ENCODE results near the gene PRKAG3.
A peak's percentile ranks its signal among the peaks of the same experiment; 100 is the strongest.
"Not testable (repeated sequence)": the region's sequence is repeated elsewhere in the genome, so short reads cannot be mapped to it uniquely, and the experiment has no call there.

PRKAG3 gene

GRCh38 chr2:218852911-218853667 is 21.5 kb upstream of the PRKAG3 start:
- no peak overlapping the region for H3K27ac ChIP-seq (ENCODE audit: low read depth, low read length)
- H4K8ac ChIP-seq (ENCODE audit: low read depth, low read length): no peak overlapping the region
- H3K36me3 ChIP-seq (ENCODE audit: control insufficient read depth, insufficient read depth, low read length): no peaks in the 10 kb centered on the region
- H3K79me1 ChIP-seq (ENCODE audit: low read length): no peaks in the 10 kb centered on the region
- H3K79me2 ChIP-seq (ENCODE audit: control insufficient read depth, insufficient read depth, low read length): no peaks in the 10 kb centered on the region
- no peak overlapping the region for H4K5ac ChIP-seq (ENCODE audit: low read length)
- peak overlapping the region; percentile 20 for H3K9ac ChIP-seq (ENCODE audit: low read length)
- H2AK5ac ChIP-seq (ENCODE audit: low read length): no peak overlapping the region
- peaks cover 17% of the 10 kb centered on the region for H3K27me3 ChIP-seq (ENCODE audit: insufficient read depth, low read length, poor library complexity)
- H3K56ac ChIP-seq (ENCODE audit: low read length): peak overlapping the region; percentile 53
- H3K18ac ChIP-seq (ENCODE audit: low read length): no peak overlapping the region
- peak; percentile 82 for DNase-seq
- H3K4me3 ChIP-seq (ENCODE audit: low read length): no peak overlapping the region
- peak overlapping the region; percentile 10 for H3K4me2 ChIP-seq (ENCODE audit: low read length)
- peaks cover 14% of the 10 kb centered on the region for H3K4me1 ChIP-seq (ENCODE audit: control insufficient read depth, low read depth, low read length)
- no peak overlapping the region for H3K4ac ChIP-seq (ENCODE audit: low read depth, low read length)
- H2BK120ac ChIP-seq (ENCODE audit: low read depth, low read length): no peak overlapping the region
- no CpG with 5 or more reads among the region's 16 CpGs for WGBS (ENCODE audit: extremely low coverage, insufficient coverage, low lambda C conversion rate)
- no peak overlapping the region for H2BK5ac ChIP-seq (ENCODE audit: low read length)
- no peak overlapping the region for H2BK15ac ChIP-seq (replicated peaks; ENCODE audit: low read depth)
- H3K23ac ChIP-seq (ENCODE audit: low read length): no peak overlapping the region

DNA sequence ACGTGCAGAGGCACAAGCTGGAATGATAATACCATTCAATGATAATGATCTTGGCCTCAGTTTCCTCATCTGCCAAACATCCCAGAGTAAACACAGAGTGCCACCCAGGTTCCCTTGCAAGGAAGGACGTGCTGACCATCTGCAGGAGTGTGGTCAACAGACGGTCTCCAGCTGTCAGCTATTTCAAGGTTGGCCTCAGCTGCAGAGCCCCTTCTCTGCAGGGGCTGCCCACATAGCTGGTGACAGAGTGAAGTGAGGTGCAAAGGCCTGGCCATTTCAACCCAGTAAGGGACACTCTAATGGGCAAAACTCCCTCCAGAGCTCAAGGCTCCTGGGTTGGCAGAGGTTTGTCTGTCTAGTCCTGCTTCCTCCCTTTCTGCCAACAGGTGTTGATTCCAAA is 19.7 kb upstream of the PRKAG3 start:
- Histone ChIP-seq H2AK5ac (ENCODE audit: low read length) (no peak overlapping the region), H3K23ac (ENCODE audit: low read length) (no peak overlapping the region), H3K4me1 (ENCODE audit: control insufficient read depth, low read depth, low read length) (peaks cover 10% of the 10 kb centered on the region), H2BK5ac (ENCODE audit: low read length) (no peak overlapping the region), H3K18ac (ENCODE audit: low read length) (no peak overlapping the region), H3K4ac (ENCODE audit: low read depth, low read length) (no peak overlapping the region), H3K36me3 (ENCODE audit: control insufficient read depth, insufficient read depth, low read length) (no peaks in the 10 kb centered on the region), H2BK120ac (ENCODE audit: low read depth, low read length) (no peak overlapping the region), H3K27ac (ENCODE audit: low read depth, low read length) (no peak overlapping the region), H4K5ac (ENCODE audit: low read length) (no peak overlapping the region), H2BK15ac (replicated peaks; ENCODE audit: low read depth) (no peak overlapping the region), H3K9ac (ENCODE audit: low read length) (no peak overlapping the region), H3K27me3 (ENCODE audit: insufficient read depth, low read length, poor library complexity) (peaks cover 9% of the 10 kb centered on the region), H3K79me1 (ENCODE audit: low read length) (no peaks in the 10 kb centered on the region), H4K8ac (ENCODE audit: low read depth, low read length) (no peak overlapping the region), H3K79me2 (ENCODE audit: control insufficient read depth, insufficient read depth, low read length) (no peaks in the 10 kb centered on the region), H3K56ac (ENCODE audit: low read length) (no peak overlapping the region), H3K4me2 (ENCODE audit: low read length) (no peak overlapping the region), H3K4me3 (ENCODE audit: low read length) (no peak overlapping the region)
- no CpG with 5 or more reads among the region's 3 CpGs for WGBS (ENCODE audit: extremely low coverage, insufficient coverage, low lambda C conversion rate)
- DNase-seq: no peak

- Histone ChIP-seq H3K4me3 (ENCODE audit: low read length) (no peak overlapping the region), H3K27ac (ENCODE audit: low read depth, low read length) (no peak overlapping the region), H3K79me2 (ENCODE audit: control insufficient read depth, insufficient read depth, low read length) (no peaks in the 10 kb centered on the region), H2AK5ac (ENCODE audit: low read length) (no peak overlapping the region), H2BK120ac (ENCODE audit: low read depth, low read length) (no peak overlapping the region), H4K8ac (ENCODE audit: low read depth, low read length) (no peak overlapping the region), H4K5ac (ENCODE audit: low read length) (no peak overlapping the region), H3K9ac (ENCODE audit: low read length) (no peak overlapping the region), H2BK5ac (ENCODE audit: low read length) (no peak overlapping the region), H3K27me3 (ENCODE audit: insufficient read depth, low read length, poor library complexity) (peaks cover 9% of the 10 kb centered on the region), H3K4me2 (ENCODE audit: low read length) (no peak overlapping the region), H3K4ac (ENCODE audit: low read depth, low read length) (no peak overlapping the region), H2BK15ac (replicated peaks; ENCODE audit: low read depth) (no peak overlapping the region), H3K23ac (ENCODE audit: low read length) (no peak overlapping the region), H3K79me1 (ENCODE audit: low read length) (no peaks in the 10 kb centered on the region), H3K4me1 (ENCODE audit: control insufficient read depth, low read depth, low read length) (peaks cover 6% of the 10 kb centered on the region), H3K18ac (ENCODE audit: low read length) (no peak overlapping the region), H3K56ac (ENCODE audit: low read length) (no peak overlapping the region), H3K36me3 (ENCODE audit: control insufficient read depth, insufficient read depth, low read length) (no peaks in the 10 kb centered on the region)
- DNase-seq: no peak
- WGBS (ENCODE audit: extremely low coverage, insufficient coverage, low lambda C conversion rate): no CpG with 5 or more reads among the region's 2 CpGs
Observed at GRCh38 chr2:218850796-218851195, 19.2 kb upstream of the PRKAG3 start.

DNA sequence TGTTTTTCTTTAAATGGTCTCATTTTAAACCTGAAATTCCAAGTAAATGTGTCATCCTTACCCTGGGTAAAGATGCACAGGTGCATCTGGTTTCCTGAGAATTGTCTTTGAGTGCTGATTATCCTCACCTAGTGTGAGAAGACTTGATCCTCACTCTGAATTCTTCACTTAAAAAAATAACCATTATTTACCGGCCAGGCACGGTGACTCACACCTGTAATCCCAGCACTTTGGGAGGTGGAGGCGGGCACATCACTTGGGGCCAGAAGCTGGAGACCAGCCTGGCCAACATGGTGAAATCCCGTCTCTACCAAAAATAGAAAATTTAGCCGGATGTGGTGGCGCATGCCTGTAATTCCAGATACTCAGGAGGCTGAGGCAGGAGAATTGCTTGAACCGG is 18.1 kb upstream of the PRKAG3 start:
- H3K27ac ChIP-seq (ENCODE audit: low read depth, low read length): no peak overlapping the region
- no peak overlapping the region for H3K4ac ChIP-seq (ENCODE audit: low read depth, low read length)
- H4K5ac ChIP-seq (ENCODE audit: low read length): no peak overlapping the region
- H2BK15ac ChIP-seq (replicated peaks; ENCODE audit: low read depth): no peak overlapping the region
- no peak overlapping the region for H4K8ac ChIP-seq (ENCODE audit: low read depth, low read length)
- H3K27me3 ChIP-seq (ENCODE audit: insufficient read depth, low read length, poor library complexity): peaks cover 5% of the 10 kb centered on the region
- H3K18ac ChIP-seq (ENCODE audit: low read length): no peak overlapping the region
- no peak overlapping the region for H3K56ac ChIP-seq (ENCODE audit: low read length)
- no peak overlapping the region for H3K23ac ChIP-seq (ENCODE audit: low read length)
- H2BK120ac ChIP-seq (ENCODE audit: low read depth, low read length): no peak overlapping the region
- H2AK5ac ChIP-seq (ENCODE audit: low read length): no peak overlapping the region
- H3K4me1 ChIP-seq (ENCODE audit: control insufficient read depth, low read depth, low read length): peaks cover 3% of the 10 kb centered on the region
- H2BK5ac ChIP-seq (ENCODE audit: low read length): no peak overlapping the region
- no peak for DNase-seq
- H3K79me1 ChIP-seq (ENCODE audit: low read length): no peaks in the 10 kb centered on the region
- no peaks in the 10 kb centered on the region for H3K36me3 ChIP-seq (ENCODE audit: control insufficient read depth, insufficient read depth, low read length)
- no peak overlapping the region for H3K4me2 ChIP-seq (ENCODE audit: low read length)
- H3K4me3 ChIP-seq (ENCODE audit: low read length): no peak overlapping the region
- H3K79me2 ChIP-seq (ENCODE audit: control insufficient read depth, insufficient read depth, low read length): no peaks in the 10 kb centered on the region
- no CpG with 5 or more reads among the region's 7 CpGs for WGBS (ENCODE audit: extremely low coverage, insufficient coverage, low lambda C conversion rate)
- no peak overlapping the region for H3K9ac ChIP-seq (ENCODE audit: low read length)

- H3K4me2 ChIP-seq (ENCODE audit: low read length); H3K79me1 ChIP-seq (ENCODE audit: low read length); H3K36me3 ChIP-seq (ENCODE audit: control insufficient read depth, insufficient read depth, low read length): not testable (repeated sequence)
Observed at GRCh38 chr2:218846963-218847362, 15.4 kb upstream of the PRKAG3 start.

DNA sequence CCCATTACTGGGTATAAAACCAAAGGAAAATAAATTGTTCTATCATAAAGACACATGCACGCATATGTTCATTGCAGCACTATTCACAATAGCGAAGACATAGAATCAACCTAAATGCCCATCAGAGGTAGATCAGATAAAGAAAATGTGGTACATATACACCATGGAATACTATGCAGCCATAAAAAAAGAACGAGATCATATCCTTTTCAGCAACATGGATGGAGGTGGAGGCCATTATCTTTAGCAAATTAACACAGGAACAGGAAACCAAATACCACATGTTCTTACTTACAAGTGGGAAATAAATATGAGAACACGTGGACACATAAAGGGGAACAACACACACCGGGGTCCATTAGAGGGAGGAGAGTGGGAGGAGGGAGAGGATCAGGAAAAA is 12.7 kb upstream of the PRKAG3 start:
- not testable (repeated sequence) for H2BK120ac ChIP-seq (ENCODE audit: low read depth, low read length); H3K27me3 ChIP-seq (ENCODE audit: insufficient read depth, low read length, poor library complexity); H3K4ac ChIP-seq (ENCODE audit: low read depth, low read length)

More at GRCh38 chr2:218846963-218847362, 15.4 kb upstream of the PRKAG3 start:
- not testable (repeated sequence) for H3K79me2 ChIP-seq (ENCODE audit: control insufficient read depth, insufficient read depth, low read length); H4K8ac ChIP-seq (ENCODE audit: low read depth, low read length); H3K56ac ChIP-seq (ENCODE audit: low read length); H2BK5ac ChIP-seq (ENCODE audit: low read length); H3K4me1 ChIP-seq (ENCODE audit: control insufficient read depth, low read depth, low read length); H3K23ac ChIP-seq (ENCODE audit: low read length); H3K4ac ChIP-seq (ENCODE audit: low read depth, low read length); H4K5ac ChIP-seq (ENCODE audit: low read length); H3K27ac ChIP-seq (ENCODE audit: low read depth, low read length); H2AK5ac ChIP-seq (ENCODE audit: low read length); H3K18ac ChIP-seq (ENCODE audit: low read length); H3K9ac ChIP-seq (ENCODE audit: low read length); H3K27me3 ChIP-seq (ENCODE audit: insufficient read depth, low read length, poor library complexity); H2BK15ac ChIP-seq (replicated peaks; ENCODE audit: low read depth); DNase-seq; H3K4me3 ChIP-seq (ENCODE audit: low read length); H2BK120ac ChIP-seq (ENCODE audit: low read depth, low read length)
- no CpG with 5 or more reads among the region's 18 CpGs for WGBS (ENCODE audit: extremely low coverage, insufficient coverage, low lambda C conversion rate)

More for the DNA sequence above, 12.7 kb upstream of the PRKAG3 start:
- H2BK15ac ChIP-seq (replicated peaks; ENCODE audit: low read depth); H3K4me2 ChIP-seq (ENCODE audit: low read length); H3K36me3 ChIP-seq (ENCODE audit: control insufficient read depth, insufficient read depth, low read length); H3K4me3 ChIP-seq (ENCODE audit: low read length); H2AK5ac ChIP-seq (ENCODE audit: low read length); H3K79me2 ChIP-seq (ENCODE audit: control insufficient read depth, insufficient read depth, low read length); H2BK5ac ChIP-seq (ENCODE audit: low read length); H3K27ac ChIP-seq (ENCODE audit: low read depth, low read length); H3K4me1 ChIP-seq (ENCODE audit: control insufficient read depth, low read depth, low read length); H3K79me1 ChIP-seq (ENCODE audit: low read length); H4K5ac ChIP-seq (ENCODE audit: low read length); DNase-seq; H3K23ac ChIP-seq (ENCODE audit: low read length); H4K8ac ChIP-seq (ENCODE audit: low read depth, low read length); H3K56ac ChIP-seq (ENCODE audit: low read length); H3K18ac ChIP-seq (ENCODE audit: low read length); H3K9ac ChIP-seq (ENCODE audit: low read length): not testable (repeated sequence)
- no CpG with 5 or more reads among the region's 5 CpGs for WGBS (ENCODE audit: extremely low coverage, insufficient coverage, low lambda C conversion rate)

All from mesendoderm (in vitro differentiated cells).